H1 (cell line): ENCODE measurements around the gene LHFPL3. TPM values are rescaled to one million over a fixed set of nuclear protein-coding genes. Genes with fewer than 3 reads are reported as not detected.

Experiments
- CTCF ChIA-PET: fragments of 300-600 bp; sonication (Branson Sonifier 250); formaldehyde crosslinking; loops from one replicate; lab custom pipeline; 2021; ENCODE audit not compliant: partially characterized antibody; lab: Charles Lee
- POLR2A ChIA-PET: fragments of 300-600 bp; sonication (Branson Sonifier 250); formaldehyde crosslinking; loops from one replicate; lab custom pipeline; 2021; ENCODE audit warnings: inconsistent platforms; ENCODE audit not compliant: partially characterized antibody; lab: Charles Lee
- DNase-seq, 2 experiments: peaks; one replicate each; pipeline versions ENCODE4 v3.0.0 to v3.0.0-alpha.2; 2010 to 2022; ENCODE audit warnings: low spot score in 2 of 2, low read depth in 1 of 2, mixed read lengths in 1 of 2
- FAIRE-seq: peaks from 2 replicates; lab custom pipeline; 2011; peaks lifted over from hg19 to GRCh38; lab: Jason Lieb, UNC
- H2AFZ ChIP-seq: 2 replicates; pipeline ENCODE4 v1.8.1; 2012; ENCODE audit warnings: low read length, inconsistent platforms
- H2AK5ac ChIP-seq: 2 replicates; pipeline ENCODE4 v1.6.1; 2013; ENCODE audit warnings: low read depth, low read length
- H2BK120ac ChIP-seq: replicated peaks from 2 replicates; pipeline ENCODE3; 2013; ENCODE audit warnings: low read depth, low read length, inconsistent platforms
- H2BK12ac ChIP-seq: 2 replicates; pipeline ENCODE4 v1.6.1; 2013; ENCODE audit warnings: low read depth, low read length
- H2BK15ac ChIP-seq: 2 replicates; pipeline ENCODE4 v1.6.1; 2013; ENCODE audit warnings: low read length
- H2BK20ac ChIP-seq: 2 replicates; pipeline ENCODE4 v1.6.1; 2013; ENCODE audit warnings: low read length
- H2BK5ac ChIP-seq: 2 replicates; pipeline ENCODE4 v1.6.1; 2013; ENCODE audit warnings: low read depth, low read length
- H3K14ac ChIP-seq: 2 replicates; pipeline ENCODE4 v1.6.1; 2013; ENCODE audit warnings: inconsistent platforms; ENCODE audit not compliant: insufficient read length
- H3K18ac ChIP-seq: 2 replicates; pipeline ENCODE4 v1.6.1; 2013; ENCODE audit warnings: low read length; ENCODE audit errors: extremely low read depth
- H3K23ac ChIP-seq: 2 replicates; pipeline ENCODE4 v1.6.1; 2013; ENCODE audit warnings: inconsistent platforms; ENCODE audit not compliant: insufficient read length
- H3K23me2 ChIP-seq: 2 replicates; pipeline ENCODE4 v1.6.1; 2013; ENCODE audit warnings: low read depth, low read length
- H3K27ac ChIP-seq: 2 replicates; pipeline ENCODE4 v1.6.1; 2011; ENCODE audit warnings: low read depth, low read length, inconsistent platforms
- H3K27me3 ChIP-seq, 4 experiments: replicated peaks in 1 of 4; 1 replicate in 1 of 4; 2 replicates in 3 of 4; pipeline versions ENCODE4 v1.6.1 to v1.8.1; 2011 to 2013; ENCODE audit warnings: low read length in 3 of 4, mild to moderate bottlenecking in 3 of 4, inconsistent platforms in 2 of 4, mixed read lengths in 2 of 4, moderate library complexity in 1 of 4; ENCODE audit not compliant: control insufficient read depth in 3 of 4, insufficient read depth in 3 of 4; ENCODE audit errors: extremely low read depth in 1 of 4
- H3K36me3 ChIP-seq, 4 experiments: 2 replicates each; pipeline versions ENCODE4 v1.6.1 to v1.8.1; 2011 to 2013; ENCODE audit warnings: mild to moderate bottlenecking in 4 of 4, low read length in 3 of 4, moderate library complexity in 2 of 4, control low read depth in 1 of 4, inconsistent platforms in 1 of 4; ENCODE audit not compliant: insufficient read depth in 4 of 4, control insufficient read depth in 2 of 4
- H3K4ac ChIP-seq: replicated peaks from 2 replicates; pipeline ENCODE3; 2013; ENCODE audit warnings: low read length, low read depth, mixed read lengths, inconsistent platforms; ENCODE audit not compliant: insufficient read length
- H3K4me1 ChIP-seq, 4 experiments: replicated peaks in 1 of 4; 1 replicate in 1 of 4; 2 replicates in 3 of 4; pipeline versions ENCODE4 v1.6.1 to v1.8.1; 2011 to 2013; ENCODE audit warnings: low read length in 3 of 4, inconsistent platforms in 2 of 4, mixed read lengths in 1 of 4; ENCODE audit not compliant: insufficient read depth in 4 of 4, control insufficient read depth in 3 of 4
- H3K4me2 ChIP-seq, 2 experiments: 2 replicates each; pipeline versions ENCODE4 v1.6.1 to v1.8.1; 2011 to 2013; ENCODE audit warnings: low read depth in 2 of 2, low read length in 2 of 2, control low read depth in 1 of 2, inconsistent platforms in 1 of 2, mild to moderate bottlenecking in 1 of 2; ENCODE audit not compliant: insufficient read depth in 1 of 2
- H3K4me3 ChIP-seq, 4 experiments: fragments of 200-600, 300-600 bp in 1 of 4; sonication (generic), shearing (Covaris generic), sonication (Bioruptor Twin) in 1 of 4; 2 replicates each; pipeline versions ENCODE4 v1.5.1 to v1.8.1; 2011 to 2016; ENCODE audit warnings: low read length in 4 of 4, low read depth in 3 of 4, control low read depth in 2 of 4, inconsistent platforms in 2 of 4, mild to moderate bottlenecking in 2 of 4, mixed read lengths in 1 of 4, moderate library complexity in 1 of 4; ENCODE audit not compliant: insufficient read depth in 2 of 4; ENCODE audit errors: extremely low read depth in 1 of 4
- H3K56ac ChIP-seq: replicated peaks from 2 replicates; pipeline ENCODE3; 2013; ENCODE audit warnings: low read depth, mild to moderate bottlenecking, mixed read lengths, low read length, inconsistent platforms; ENCODE audit not compliant: insufficient read length
- H3K79me1 ChIP-seq: 2 replicates; pipeline ENCODE4 v1.6.1; 2013; ENCODE audit warnings: low read depth, low read length, control low read depth
- H3K79me2 ChIP-seq, 2 experiments: 2 replicates each; pipeline versions ENCODE4 v1.6.1 to v1.8.1; 2012 to 2013; ENCODE audit warnings: low read length in 2 of 2, mild to moderate bottlenecking in 2 of 2, inconsistent platforms in 1 of 2; ENCODE audit not compliant: insufficient read depth in 2 of 2, control insufficient read depth in 1 of 2
- H3K9ac ChIP-seq, 4 experiments: replicated peaks in 1 of 4; 1 replicate in 1 of 4; 2 replicates in 3 of 4; pipeline versions ENCODE4 v1.6.1 to v1.8.1; 2011 to 2013; ENCODE audit warnings: low read depth in 3 of 4, low read length in 3 of 4, control low read depth in 2 of 4, mild to moderate bottlenecking in 2 of 4, moderate library complexity in 2 of 4, inconsistent platforms in 1 of 4; ENCODE audit errors: extremely low read depth in 1 of 4
- H3K9me3 ChIP-seq, 2 experiments: 2 replicates each; pipeline versions ENCODE4 v1.6.1 to v1.8.1; 2012 to 2013; ENCODE audit warnings: mild to moderate bottlenecking in 2 of 2, moderate library complexity in 2 of 2, control low read depth in 1 of 2, inconsistent platforms in 1 of 2, low read depth in 1 of 2, low read length in 1 of 2, mixed read lengths in 1 of 2; ENCODE audit not compliant: insufficient read depth in 2 of 2
- H4K20me1 ChIP-seq, 2 experiments: replicated peaks in 1 of 2; 2 replicates each; pipeline versions ENCODE3 to v1.8.1; 2011 to 2013; ENCODE audit warnings: inconsistent platforms in 2 of 2, low read length in 2 of 2, mild to moderate bottlenecking in 1 of 2; ENCODE audit not compliant: insufficient read depth in 2 of 2, control insufficient read depth in 1 of 2
- H4K5ac ChIP-seq: 2 replicates; pipeline ENCODE4 v1.6.1; 2013; ENCODE audit warnings: low read length, low read depth, mixed read lengths, inconsistent platforms; ENCODE audit not compliant: insufficient read length
- H4K8ac ChIP-seq: 2 replicates; pipeline ENCODE4 v1.8.0; 2013; ENCODE audit warnings: mild to moderate bottlenecking, moderate library complexity, low read length, inconsistent platforms; ENCODE audit not compliant: insufficient read depth; ENCODE audit errors: extremely low read depth
- H4K91ac ChIP-seq: replicated peaks from 2 replicates; pipeline ENCODE3; 2013; ENCODE audit warnings: low read length, mixed read lengths, inconsistent platforms; ENCODE audit not compliant: insufficient read length
- ASH2L ChIP-seq: fragments of 200-600, 300-600 bp; sonication (generic); IDR thresholded peaks from one replicate; pipeline ENCODE4 v1.7.1; 2017; ENCODE audit warnings: low read length
- ATF3 ChIP-seq: IDR thresholded peaks from 2 replicates; pipeline ENCODE4 v1.6.1; 2011; ENCODE audit warnings: low read depth, mild to moderate bottlenecking, low read length; ENCODE audit not compliant: insufficient read depth
- BRCA1 ChIP-seq: IDR thresholded peaks from 2 replicates; pipeline ENCODE4 v1.6.1; 2012; ENCODE audit warnings: low read depth, low read length, improper control_type of control experiment
- CEBPB ChIP-seq: IDR thresholded peaks from 2 replicates; pipeline ENCODE4 v1.6.1; 2012; ENCODE audit warnings: low read depth, low read length
- CHD2 ChIP-seq: IDR thresholded peaks from 2 replicates; pipeline ENCODE4 v1.6.1; 2012; ENCODE audit warnings: low read length, improper control_type of control experiment
- EP300 ChIP-seq, 2 experiments: IDR thresholded peaks; 1 replicate in 1 of 2; 2 replicates in 1 of 2; pipeline ENCODE4 v1.6.1; 2011 to 2012; ENCODE audit warnings: low read depth in 2 of 2, low read length in 2 of 2, mild to moderate bottlenecking in 2 of 2, borderline replicate concordance in 1 of 2, inconsistent platforms in 1 of 2, moderate library complexity in 1 of 2
- GTF2F1 ChIP-seq: IDR thresholded peaks from 2 replicates; pipeline ENCODE4 v1.6.1; 2012; ENCODE audit warnings: low read depth, low read length, improper control_type of control experiment, borderline replicate concordance
- KDM1A ChIP-seq: fragments of 200-600, 300-600 bp; sonication (generic); IDR thresholded peaks from 2 replicates; pipeline ENCODE4 v1.7.1; 2016; ENCODE audit warnings: mild to moderate bottlenecking, low read length, borderline replicate concordance
- KDM4A ChIP-seq: IDR thresholded peaks from one replicate; pipeline ENCODE4 v1.7.1; 2012; ENCODE audit warnings: low read depth, mild to moderate bottlenecking, moderate library complexity, low read length, inconsistent platforms; ENCODE audit not compliant: severe bottlenecking
- SIX5 ChIP-seq: IDR thresholded peaks from 2 replicates; pipeline ENCODE4 v1.6.1; 2011; ENCODE audit warnings: mild to moderate bottlenecking, low read depth, low read length
- SP4 ChIP-seq: IDR thresholded peaks from 2 replicates; pipeline ENCODE4 v1.6.1; 2012; ENCODE audit warnings: low read length, inconsistent platforms
- USF2 ChIP-seq: IDR thresholded peaks from 2 replicates; pipeline ENCODE4 v1.6.1; 2011; ENCODE audit warnings: low read length, improper control_type of control experiment
- YY1 ChIP-seq: IDR thresholded peaks from 2 replicates; pipeline ENCODE4 v1.6.1; 2011; ENCODE audit warnings: low read depth, mild to moderate bottlenecking, low read length
- WGBS, 2 experiments: shearing (Covaris generic) in 1 of 2; methylation state at CpG; one replicate each; pipeline versions ENCODE4 v1.1.6 to v1.1.7; 2013 to 2015; ENCODE audit warnings: low lambda C conversion rate in 2 of 2, mixed read lengths in 2 of 2, inconsistent platforms in 1 of 2, low coverage in 1 of 2, missing lambda C conversion rate in 1 of 2; ENCODE audit not compliant: insufficient replicate concordance in 2 of 2, insufficient coverage in 1 of 2, insufficient read length in 1 of 2; ENCODE audit errors: extremely low coverage in 1 of 2, missing lambda C conversion rate in 1 of 2; 5-methylcytosine and 5-hydroxymethylcytosine counted together
- polyA plus RNA-seq, 7 experiments: library from polyadenylated mRNA; depleted of rRNA in 3 of 7; stranded (reverse) in 5 of 7; unstranded in 2 of 7; fragments of >200 nt in 5 of 7; fragments of 200-250 nt in 2 of 7; gene quantifications; 1 replicate in 5 of 7; 2 replicates in 1 of 7; 4 replicates in 1 of 7; pipeline versions ENCODE4 v1.2.1 to v1.2.3, GENCODE V29; 2011 to 2013; ENCODE audit warnings: missing spikeins in 2 of 7, mixed read lengths in 2 of 7
- total RNA-seq: library from RNA; stranded (reverse); fragmentation: NEBNext Ultra II Directional; extraction: Animal tissue kit (Norgen Biotek cat#: 25700); gene quantifications from 2 replicates; pipeline ENCODE4 v1.2.1, GENCODE V29; 2021

Gene LHFPL3
- total and polyA plus RNA-seq, 2 of the 8 experiments (the other 6 are each of a cell fraction or from before 2014, with no cell fraction given) = 0.24 to 0.50 TPM

- POLR2A ChIA-PET = no interaction called here
- no peaks in the 10 kb centered on the region for H4K20me1 ChIP-seq
- H4K5ac ChIP-seq = no peak overlapping the region
- no peak overlapping the region for H4K8ac ChIP-seq
- H3K4me3 ChIP-seq = no peak overlapping the region
- H3K18ac ChIP-seq = no peak overlapping the region
- H3K27ac ChIP-seq = no peak overlapping the region
- H3K9me3 ChIP-seq = peaks cover 9 to 10% of the 10 kb centered on the region in 2 experiments; a peak in 3 of 4 replicates
- FAIRE-seq = no peak
- WGBS, 2 experiments = 100% methylated on average over 3 of the region's 3 CpGs; no CpG with 5 or more reads in 1 of the 2 experiments
- no peak overlapping the region for H2BK20ac ChIP-seq
- H2AK5ac ChIP-seq = no peak overlapping the region
- H3K14ac ChIP-seq = no peak overlapping the region
- H3K23ac ChIP-seq = no peak overlapping the region
- H3K56ac ChIP-seq = no peak overlapping the region
- H2BK120ac ChIP-seq = no peak overlapping the region
- H3K79me1 ChIP-seq = no peaks in the 10 kb centered on the region
- no peak for TF ChIP-seq KDM1A
- no peak for TF ChIP-seq GTF2F1
- TF ChIP-seq CHD2 = no peak
- TF ChIP-seq USF2 = no peak
- TF ChIP-seq CEBPB = no peak
- no peak for TF ChIP-seq BRCA1
- TF ChIP-seq ASH2L = no peak
- no peak for TF ChIP-seq KDM4A
- TF ChIP-seq SIX5 = no peak
- no peak for TF ChIP-seq SP4
- TF ChIP-seq YY1 = no peak
- TF ChIP-seq ATF3 = no peak
- TF ChIP-seq EP300 (IDR thresholded peaks at IDR 0.05; ENCODE audit: borderline replicate concordance in 1 of 2, low read depth in 2 of 2, low read length in 2 of 2) = no peak
- TF ChIP-seq, all 59 proteins: peak for 0
- Histone ChIP-seq H2BK12ac (no peak overlapping the region), H2BK5ac (no peak overlapping the region), H3K23me2 (peaks cover 4% of the 10 kb centered on the region; the same call in 1 of the 2 replicates), H3K9ac (no peak overlapping the region), H3K27me3 (no peaks in the 10 kb centered on the region), H3K36me3 (no peaks in the 10 kb centered on the region), H2AFZ (no peak overlapping the region), H3K4ac (no peak overlapping the region), H4K91ac (no peak overlapping the region), H3K4me1 (no peaks in the 10 kb centered on the region), H2BK15ac (no peak overlapping the region), H3K4me2 (no peak overlapping the region), H3K79me2 (no peaks in the 10 kb centered on the region)
- CTCF ChIA-PET = interaction anchor here (1.0 kb wide), 1 partner anchor 343 kb away, joined by 3 read pairs; no protein-coding TSS in a partner anchor
- no peak for DNase-seq
These were observed 29.1 kb upstream of the LHFPL3 start for GRCh38 chr7:104299323-104299722.
